PC-9 (cell line): ENCODE data around the gene BSND. TPM values are rescaled to one million over a fixed set of nuclear protein-coding genes. Genes with fewer than 3 reads are reported as not detected.

Source experiments
- BruUV-seq: library from RNA; stranded (reverse); fragments of 400-500 nt; replicated peaks from 2 replicates; lab custom pipeline; 2021; lab: Mats Ljungman, UMichigan
- CTCF ChIA-PET: fragments of 300-600 bp; sonication (Branson Sonifier 250); formaldehyde crosslinking; loops from one replicate; lab custom pipeline; 2022; ENCODE audit warnings: antibody characterized with exemption; lab: Charles Lee
- POLR2A ChIA-PET: fragments of 300-600 bp; sonication (Branson Sonifier 250); formaldehyde crosslinking; loops from one replicate; lab custom pipeline; 2022; ENCODE audit warnings: antibody characterized with exemption; ENCODE audit not compliant: unreplicated experiment; lab: Charles Lee
- DNase-seq, 2 experiments: peaks; one replicate each; pipeline versions ENCODE4 v3.0.0 to v3.0.0-alpha.2; 2015 to 2022; ENCODE audit warnings: mixed read lengths in 1 of 2
- H2AFZ ChIP-seq: fragments of 200-600 bp; sonication (generic); 2 replicates; pipeline ENCODE4 v1.8.1; 2017; ENCODE audit warnings: antibody characterized with exemption
- H3F3A ChIP-seq: fragments of 200-600 bp; sonication (generic); 2 replicates; pipeline ENCODE4 v1.8.1; 2017; ENCODE audit warnings: antibody characterized with exemption, mild to moderate bottlenecking, low read depth; ENCODE audit not compliant: insufficient read depth
- H3K27ac ChIP-seq: fragments of 200-600 bp; sonication (generic); 2 replicates; pipeline ENCODE4 v1.6.1; 2016; ENCODE audit warnings: mixed run types
- H3K27me3 ChIP-seq: fragments of 200-600 bp; sonication (generic); 2 replicates; pipeline ENCODE4 v1.6.1; 2016; ENCODE audit warnings: low read depth, mixed run types; ENCODE audit not compliant: insufficient read depth
- H3K36me3 ChIP-seq: fragments of 200-600 bp; sonication (generic); 2 replicates; pipeline ENCODE4 v1.6.1; 2016; ENCODE audit warnings: low read depth, mixed run types
- H3K4me1 ChIP-seq: fragments of 200-600 bp; sonication (generic); replicated peaks from 2 replicates; pipeline ENCODE4 v1.6.1; 2016; ENCODE audit warnings: mixed run types; ENCODE audit not compliant: insufficient read depth
- H3K4me2 ChIP-seq: fragments of 200-600 bp; sonication (generic); 2 replicates; pipeline ENCODE4 v1.6.1; 2017; ENCODE audit warnings: mixed run types
- H3K4me3 ChIP-seq: fragments of 200-600 bp; sonication (generic); 2 replicates; pipeline ENCODE4 v1.6.1; 2016; ENCODE audit warnings: mixed run types
- H3K79me2 ChIP-seq: fragments of 200-600 bp; sonication (generic); 2 replicates; pipeline ENCODE4 v1.6.1; 2017; ENCODE audit warnings: low read depth, mixed run types
- H3K9me2 ChIP-seq: fragments of 200-600 bp; sonication (generic); 2 replicates; pipeline ENCODE4 v1.8.1; 2017; ENCODE audit warnings: mild to moderate bottlenecking; ENCODE audit not compliant: insufficient read depth
- H3K9me3 ChIP-seq: fragments of 200-600 bp; sonication (generic); 2 replicates; pipeline ENCODE4 v1.8.1; 2016; ENCODE audit warnings: low read depth; ENCODE audit not compliant: insufficient read depth
- H4K20me1 ChIP-seq: fragments of 200-600 bp; sonication (generic); 2 replicates; pipeline ENCODE4 v1.8.1; 2017; ENCODE audit not compliant: insufficient read depth
- CTCF ChIP-seq: fragments of 200-600 bp; sonication (generic); conservative IDR thresholded peaks from 2 replicates; pipeline ENCODE4 v1.6.1; 2017; ENCODE audit warnings: mixed run types, antibody characterized with exemption, mild to moderate bottlenecking, moderate library complexity
- EZH2 ChIP-seq: fragments of 200-600 bp; sonication (generic); IDR thresholded peaks from 2 replicates; pipeline ENCODE4 v1.8.0; 2017; ENCODE audit warnings: antibody characterized with exemption, low read depth
- intact Hi-C: fragments of 100-400 bp; cut with micrococcal nuclease; formaldehyde crosslinking; loops from one replicate; pipeline ENCODE4 v1.10.0; 2022; ENCODE audit not compliant: unreplicated experiment
- total RNA-seq: library from RNA; stranded (reverse); gene quantifications from 2 replicates; pipeline ENCODE4 v1.2.3, GENCODE V29; 2021

Gene BSND
- total RNA-seq, 1 experiment from 2014 or later: 0.09 TPM

GRCh38 chr1:55059302-55060132 is 60.8 kb downstream of the BSND start:
- Histone ChIP-seq H3K4me3 (no peak overlapping the region), H3F3A (peaks cover 3% of the 10 kb centered on the region; the same call in 1 of the 2 replicates), H3K9me2 (no peaks in the 10 kb centered on the region), H3K4me2 (no peak overlapping the region), H3K9me3 (no peaks in the 10 kb centered on the region), H3K79me2 (no peaks in the 10 kb centered on the region), H3K27ac (no peak overlapping the region), H3K27me3 (no peaks in the 10 kb centered on the region), H3K36me3 (no peaks in the 10 kb centered on the region), H4K20me1 (no peaks in the 10 kb centered on the region), H3K4me1 (no peaks in the 10 kb centered on the region), H2AFZ (no peak overlapping the region)
- intact Hi-C loops: no loop called here
- CTCF ChIA-PET: no interaction called here
- TF ChIP-seq CTCF (no peak), EZH2 (no peak)
- BruUV-seq: no TSS peak
- POLR2A ChIA-PET: no interaction called here
- DNase-seq: no peak

GRCh38 chr1:55060133-55060999 is 61.6 kb downstream of the BSND start:
- H3K36me3 ChIP-seq: no peaks in the 10 kb centered on the region
- H3K4me1 ChIP-seq: no peaks in the 10 kb centered on the region; the same call in 1 of the 2 replicates
- no peaks in the 10 kb centered on the region for H3K9me2 ChIP-seq
- no peak for DNase-seq
- H3K4me2 ChIP-seq: no peak overlapping the region
- no peak overlapping the region for H2AFZ ChIP-seq
- no peaks in the 10 kb centered on the region for H3K27me3 ChIP-seq
- H3K27ac ChIP-seq: no peak overlapping the region
- peaks cover 4% of the 10 kb centered on the region; the same call in 1 of the 2 replicates for H3F3A ChIP-seq
- H3K4me3 ChIP-seq: no peak overlapping the region
- no peak for TF ChIP-seq CTCF
- no peak for TF ChIP-seq EZH2
- no peaks in the 10 kb centered on the region for H3K79me2 ChIP-seq
- intact Hi-C loops: no loop called here
- 0 out of 2 replicates have a peak, but pooled peaks cover 3% of the 10 kb centered on the region for H4K20me1 ChIP-seq
- no peaks in the 10 kb centered on the region for H3K9me3 ChIP-seq
- no TSS peak for BruUV-seq
- ChIA-PET CTCF (no interaction called here), POLR2A (no interaction called here)

GRCh38 chr1:55061000-55061705 is 62.4 kb downstream of the BSND start:
- no peak overlapping the region for H3K27ac ChIP-seq
- H3K79me2 ChIP-seq: no peaks in the 10 kb centered on the region
- POLR2A ChIA-PET: interaction anchor here (0.7 kb wide), 1 partner anchor 1580 kb away, joined by 3 read pairs; no protein-coding TSS in a partner anchor
- H3K4me2 ChIP-seq: no peak overlapping the region
- H3K9me2 ChIP-seq: no peaks in the 10 kb centered on the region
- H3K36me3 ChIP-seq: no peaks in the 10 kb centered on the region
- H3K4me3 ChIP-seq: no peak overlapping the region
- DNase-seq: no peak
- 0 out of 2 replicates have a peak, but pooled peaks cover 6% of the 10 kb centered on the region for H4K20me1 ChIP-seq
- no peak for TF ChIP-seq EZH2
- TF ChIP-seq CTCF: no peak
- CTCF ChIA-PET: no interaction called here
- no TSS peak for BruUV-seq
- H3F3A ChIP-seq: peaks cover 8% of the 10 kb centered on the region; the same call in 1 of the 2 replicates
- no peaks in the 10 kb centered on the region; the same call in 1 of the 2 replicates for H3K4me1 ChIP-seq
- no peak overlapping the region for H2AFZ ChIP-seq
- no peaks in the 10 kb centered on the region for H3K27me3 ChIP-seq
- H3K9me3 ChIP-seq: no peaks in the 10 kb centered on the region
- intact Hi-C loops: no loop called here
